Lung (tissue), 12 donors: ENCODE measurements around the gene PRDX1. TPM values are rescaled to one million over a fixed set of nuclear protein-coding genes. Genes with fewer than 3 reads are reported as not detected.

ENCODE experiments used
- ATAC-seq: fragments of 200-7000 bp; cut with Tn5 transposase; one replicate; pipeline ENCODE4 v1.9.1; 2020; ENCODE audit warnings: moderate number of reproducible peaks; ENCODE audit not compliant: insufficient read depth, low FRiP score
- DNase-seq, 3 donors: peaks; one replicate each; pipeline ENCODE4 v3.0.0-alpha.2; 2013 to 2017
- H3K27ac ChIP-seq, 2 donors: one replicate each; pipeline ENCODE4 v1.5.1; 2013; ENCODE audit warnings: mild to moderate bottlenecking in 2 of 2, moderate library complexity in 2 of 2, control low read depth in 1 of 2, inconsistent platforms in 1 of 2, low read depth in 1 of 2, low read length in 1 of 2
- H3K27me3 ChIP-seq, 3 donors: one replicate each; pipeline ENCODE4 v1.5.1; 2013; ENCODE audit warnings: low read length in 2 of 3; ENCODE audit not compliant: control insufficient read depth in 3 of 3, insufficient read depth in 3 of 3
- H3K36me3 ChIP-seq, 4 donors: one replicate each; pipeline ENCODE4 v1.5.1; 2013; ENCODE audit warnings: low read length in 4 of 4, mild to moderate bottlenecking in 1 of 4, moderate library complexity in 1 of 4; ENCODE audit not compliant: control insufficient read depth in 4 of 4, insufficient read depth in 4 of 4
- H3K4me1 ChIP-seq, 5 donors: one replicate each; pipeline ENCODE4 v1.5.1; 2013; ENCODE audit warnings: low read length in 5 of 5, mild to moderate bottlenecking in 2 of 5, moderate library complexity in 1 of 5; ENCODE audit not compliant: control insufficient read depth in 5 of 5, insufficient read depth in 5 of 5
- H3K4me3 ChIP-seq: one replicate; pipeline ENCODE4 v1.5.1; 2013; ENCODE audit warnings: mild to moderate bottlenecking, control low read depth, moderate library complexity
- H3K9ac ChIP-seq, 2 donors: one replicate each; pipeline ENCODE4 v1.5.1; 2013; ENCODE audit warnings: low read length in 2 of 2, control low read depth in 1 of 2; ENCODE audit not compliant: insufficient read depth in 1 of 2
- H3K9me3 ChIP-seq, 4 donors: one replicate each; pipeline ENCODE4 v1.5.1; 2013; ENCODE audit warnings: low read length in 3 of 4, mild to moderate bottlenecking in 1 of 4, moderate library complexity in 1 of 4; ENCODE audit not compliant: control insufficient read depth in 4 of 4, insufficient read depth in 3 of 4
- CTCF ChIP-seq: IDR thresholded peaks from 2 replicates; pipeline ENCODE4 v1.5.1; 2012; ENCODE audit warnings: mild to moderate bottlenecking; ENCODE audit errors: control extremely low read depth, extremely low read depth
- WGBS, 2 donors: extraction: QIAGEN DNeasy Blood & Tissue Kit; methylation state at CpG; one replicate each; pipeline ENCODE4 v1.1.7; 2013; 5-methylcytosine and 5-hydroxymethylcytosine counted together
- polyA plus RNA-seq, 2 donors: library from polyadenylated mRNA; stranded (reverse); fragments of 200-250 nt; gene quantifications; one replicate each; pipeline ENCODE4 v1.2.1, GENCODE V29; 2013
- total RNA-seq, 2 donors: library from RNA; depleted of rRNA in 1 of 2; stranded (reverse); fragments of >200 nt in 1 of 2; gene quantifications; one replicate each; pipeline ENCODE4 v1.2.1, GENCODE V29; 2014 to 2021
- donor health status: control.
- donor health status: control.
- donor health status: Bipolar disorder and iron deficiency.
- donor health status: healthy.
- donor health status: DM: yes; HTN: yes; CAD: no.

The PRDX1 gene
- total and polyA plus RNA-seq, 4 donors = 208 to 926 (median 546) TPM

DNA sequence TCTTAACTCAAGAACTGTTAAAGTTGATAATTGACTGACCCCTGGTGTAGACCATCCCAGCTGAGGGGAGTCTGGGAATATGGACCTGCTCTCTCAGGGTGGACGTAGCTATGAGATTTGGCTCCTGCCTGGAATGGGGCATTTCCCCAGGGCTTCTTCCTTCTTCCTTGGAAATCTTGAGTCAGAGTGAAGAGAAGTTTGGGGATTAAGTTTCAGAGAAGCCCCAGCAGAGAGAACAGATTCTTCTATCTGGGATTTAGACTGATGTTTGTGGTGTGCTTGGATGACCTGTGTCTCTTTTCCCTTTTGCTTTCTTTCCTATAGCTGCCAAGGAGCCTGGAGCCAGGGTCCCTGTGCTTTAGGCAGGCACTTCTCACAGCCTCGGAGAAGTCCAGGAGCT is 42.2 kb upstream of the PRDX1 start:
- Histone ChIP-seq H3K9me3 (no peaks in the 10 kb centered on the region), H3K9ac (no peak overlapping the region), H3K4me1 (peaks cover 0 to 7% (median 0%) of the 10 kb centered on the region in 5 donors), H3K27me3 (no peaks in the 10 kb centered on the region), H3K4me3 (no peak overlapping the region), H3K27ac (no peak overlapping the region), H3K36me3 (peaks cover 6 to 38% (median 17%) of the 10 kb centered on the region in 4 donors)
- ATAC-seq (no peak), DNase-seq (no peak)
- WGBS, 2 donors = 97 to 98% methylated on average over 2 of the region's 2 CpGs
- no peak for TF ChIP-seq CTCF

DNA sequence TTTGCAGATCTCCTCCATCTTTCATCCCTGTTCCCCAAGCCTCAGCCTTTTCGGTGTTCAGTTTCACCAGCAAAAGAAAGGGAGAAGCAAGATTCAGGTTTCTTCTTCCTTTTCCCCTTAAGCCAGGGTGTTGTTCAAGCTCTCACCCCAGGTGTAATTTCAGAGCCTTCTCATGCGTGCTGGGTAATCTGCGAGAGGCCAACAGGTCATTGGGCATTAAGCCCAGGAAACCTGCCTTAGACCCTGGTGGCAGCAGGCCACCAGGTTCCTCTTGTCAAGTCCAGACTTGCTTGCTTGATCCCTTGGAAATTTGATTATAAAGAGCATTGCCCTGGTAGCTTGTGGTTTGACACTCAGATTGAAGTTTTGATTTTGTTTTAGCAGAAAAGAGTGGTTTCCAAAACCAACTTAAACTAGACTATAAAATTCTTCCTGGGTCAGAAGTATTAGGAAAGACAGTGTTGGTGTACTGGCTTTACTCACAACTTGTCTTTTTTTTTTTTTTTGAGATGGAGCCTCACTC is 35.8 kb upstream of the PRDX1 start:
- H3K27ac ChIP-seq = peak overlapping the region in 1 of 2 donors; percentile 15

GRCh38 chr1:45554198-45554597 is 32.5 kb upstream of the PRDX1 start:
- no peaks in the 10 kb centered on the region for H3K9me3 ChIP-seq
- no peak for TF ChIP-seq CTCF
- ATAC-seq (no peak), DNase-seq (no peak)
- no peak overlapping the region for H3K4me3 ChIP-seq
- no peak overlapping the region for H3K9ac ChIP-seq
- H3K27ac ChIP-seq = no peak overlapping the region
- WGBS, 2 donors = 82 to 90% methylated on average over 6 of the region's 6 CpGs
- H3K4me1 ChIP-seq = peaks cover 6 to 10% (median 9%) of the 10 kb centered on the region in 5 donors
- no peaks in the 10 kb centered on the region for H3K27me3 ChIP-seq
- peaks cover 0 to 6% (median 2%) of the 10 kb centered on the region in 4 donors for H3K36me3 ChIP-seq

More for the DNA sequence above, 35.8 kb upstream of the PRDX1 start:
- H3K36me3 ChIP-seq = peaks cover 4 to 14% (median 6%) of the 10 kb centered on the region in 4 donors
- no peak for ATAC-seq
- no peak overlapping the region for H3K4me3 ChIP-seq
- TF ChIP-seq CTCF = no peak
- no peak for DNase-seq
- H3K4me1 ChIP-seq = peaks cover 0 to 3% (median under 1%) of the 10 kb centered on the region in 5 donors
- no peaks in the 10 kb centered on the region for H3K9me3 ChIP-seq
- H3K27me3 ChIP-seq = no peaks in the 10 kb centered on the region
- 69 to 73% methylated on average over 3 of the region's 3 CpGs for WGBS, 2 donors
- no peak overlapping the region for H3K9ac ChIP-seq

- peaks cover 6 to 10% (median 9%) of the 10 kb centered on the region in 5 donors for H3K4me1 ChIP-seq
- H3K9me3 ChIP-seq = no peaks in the 10 kb centered on the region
- ATAC-seq = no peak
- DNase-seq = peak in 1 of 3 donors; percentile 32
- no peaks in the 10 kb centered on the region for H3K27me3 ChIP-seq
- WGBS, 2 donors = 61 to 83% methylated on average over 1 of the region's 1 CpG
- no peak for TF ChIP-seq CTCF
- no peak overlapping the region for H3K9ac ChIP-seq
- H3K4me3 ChIP-seq = no peak overlapping the region
- H3K27ac ChIP-seq = peak overlapping the region in 1 of 2 donors; percentile 22
- H3K36me3 ChIP-seq = peaks cover 0 to 6% (median 2%) of the 10 kb centered on the region in 4 donors
Measured at GRCh38 chr1:45552331-45552730, 30.6 kb upstream of the PRDX1 start.
